Measurements from ENCODE around the gene SPOCK1. TPM values are rescaled to one million over a fixed set of nuclear protein-coding genes. Genes with fewer than 3 reads are reported as not detected.

Gene SPOCK1
- total RNA-seq, 1 donor = 54.8 TPM

DNA sequence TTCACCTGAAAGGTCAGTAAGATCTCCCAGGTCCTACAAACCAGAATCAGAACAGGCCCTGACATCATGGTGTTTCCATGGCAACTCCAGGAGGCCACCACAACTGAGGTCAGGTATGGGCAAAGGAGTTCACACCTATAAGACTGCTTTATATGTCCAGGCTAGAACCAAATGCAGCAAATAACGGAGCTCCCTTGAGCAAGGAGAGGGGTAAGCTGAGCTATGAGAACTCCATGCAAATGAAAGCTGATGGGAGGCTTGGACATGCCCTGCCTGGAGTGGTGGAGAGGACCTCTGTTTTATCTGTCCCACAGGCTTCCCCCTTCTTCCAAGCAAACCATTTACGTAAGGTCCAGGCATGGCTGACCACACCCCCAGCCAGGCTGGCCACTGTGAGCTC lies 207.7 kb downstream of the SPOCK1 start:
- TF ChIP-seq, protein P1, sequence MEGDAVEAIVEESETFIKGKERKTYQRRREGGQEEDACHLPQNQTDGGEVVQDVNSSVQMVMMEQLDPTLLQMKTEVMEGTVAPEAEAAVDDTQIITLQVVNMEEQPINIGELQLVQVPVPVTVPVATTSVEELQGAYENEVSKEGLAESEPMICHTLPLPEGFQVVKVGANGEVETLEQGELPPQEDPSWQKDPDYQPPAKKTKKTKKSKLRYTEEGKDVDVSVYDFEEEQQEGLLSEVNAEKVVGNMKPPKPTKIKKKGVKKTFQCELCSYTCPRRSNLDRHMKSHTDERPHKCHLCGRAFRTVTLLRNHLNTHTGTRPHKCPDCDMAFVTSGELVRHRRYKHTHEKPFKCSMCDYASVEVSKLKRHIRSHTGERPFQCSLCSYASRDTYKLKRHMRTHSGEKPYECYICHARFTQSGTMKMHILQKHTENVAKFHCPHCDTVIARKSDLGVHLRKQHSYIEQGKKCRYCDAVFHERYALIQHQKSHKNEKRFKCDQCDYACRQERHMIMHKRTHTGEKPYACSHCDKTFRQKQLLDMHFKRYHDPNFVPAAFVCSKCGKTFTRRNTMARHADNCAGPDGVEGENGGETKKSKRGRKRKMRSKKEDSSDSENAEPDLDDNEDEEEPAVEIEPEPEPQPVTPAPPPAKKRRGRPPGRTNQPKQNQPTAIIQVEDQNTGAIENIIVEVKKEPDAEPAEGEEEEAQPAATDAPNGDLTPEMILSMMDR (IDR thresholded peaks at IDR 0.05; ENCODE audit: insufficient read depth, low read depth, low read length) = no peak

DNA sequence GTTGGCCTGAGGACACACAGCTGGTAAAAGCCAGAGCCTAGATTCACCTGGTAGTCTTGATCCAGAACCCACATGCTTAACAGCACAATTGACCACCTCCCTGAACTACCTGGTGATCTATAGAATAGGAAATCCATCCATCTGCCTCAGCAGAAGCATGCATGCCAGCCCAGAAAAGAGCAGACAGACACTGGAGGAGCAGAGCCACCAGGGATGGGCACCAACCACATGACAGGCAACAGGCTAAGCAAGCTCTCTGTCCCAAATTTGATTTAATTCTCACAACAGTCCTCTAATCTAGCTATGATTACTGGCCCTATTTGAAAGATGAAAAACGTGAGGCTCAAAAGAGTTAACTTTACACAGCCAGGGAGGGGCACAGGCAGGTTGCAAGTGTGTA lies 208.1 kb downstream of the SPOCK1 start:
- DNase-seq (ENCODE audit: low read depth) = no peak
- H3K4me3 ChIP-seq (ENCODE audit: low read depth, low read length) = no peak overlapping the region
- TF ChIP-seq, protein P1 (IDR thresholded peaks at IDR 0.05; ENCODE audit: insufficient read depth, low read depth, low read length) = no peak

More for the DNA sequence above, 207.7 kb downstream of the SPOCK1 start:
- DNase-seq (ENCODE audit: low read depth) = no peak
- no peak overlapping the region for H3K4me3 ChIP-seq (ENCODE audit: low read depth, low read length)

DNA sequence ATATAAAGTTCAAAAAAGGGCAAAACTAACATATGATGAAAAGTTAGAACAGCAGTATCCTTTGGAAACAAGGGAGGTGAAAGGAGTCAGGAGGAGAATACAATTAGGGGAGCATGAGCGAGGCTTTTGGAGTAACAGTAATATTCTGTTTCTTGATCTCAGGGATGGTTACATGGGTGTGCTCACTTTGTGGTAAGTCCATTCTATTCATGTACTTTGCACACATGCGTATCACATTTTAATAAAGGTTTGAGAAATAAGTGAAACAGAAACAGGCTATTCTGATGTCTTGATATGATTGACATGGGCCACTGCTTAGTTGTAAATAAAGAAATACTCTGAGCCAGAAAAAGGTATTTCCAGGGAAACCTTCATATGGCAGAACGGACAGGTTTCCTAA lies 208.8 kb downstream of the SPOCK1 start:
- TF ChIP-seq, protein P1 (IDR thresholded peaks at IDR 0.05; ENCODE audit: insufficient read depth, low read depth, low read length) = no peak
- no peak for DNase-seq (ENCODE audit: low read depth)
- H3K4me3 ChIP-seq (ENCODE audit: low read depth, low read length) = no peak overlapping the region

DNA sequence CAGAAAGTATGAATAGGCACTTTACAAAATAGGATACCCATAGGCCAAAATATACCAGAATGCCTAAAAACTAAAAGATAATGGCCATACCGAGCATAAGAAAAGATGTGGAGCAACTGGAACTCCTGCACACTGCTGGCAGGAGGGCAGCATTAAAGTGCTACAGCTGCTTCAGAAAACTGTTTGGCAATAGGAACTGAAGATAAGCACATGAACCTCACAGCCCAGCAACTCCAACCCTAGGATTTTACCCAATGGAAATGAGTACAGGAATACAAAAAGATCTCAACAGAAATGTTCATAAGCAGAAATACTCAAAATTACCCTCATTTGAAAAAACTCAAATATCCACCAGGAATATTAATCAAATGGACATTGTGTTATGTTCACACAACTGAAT lies 209.3 kb downstream of the SPOCK1 start:
- TF ChIP-seq, protein P1 (IDR thresholded peaks at IDR 0.05; ENCODE audit: insufficient read depth, low read depth, low read length) = no peak
- no peak for DNase-seq (ENCODE audit: low read depth)

DNA sequence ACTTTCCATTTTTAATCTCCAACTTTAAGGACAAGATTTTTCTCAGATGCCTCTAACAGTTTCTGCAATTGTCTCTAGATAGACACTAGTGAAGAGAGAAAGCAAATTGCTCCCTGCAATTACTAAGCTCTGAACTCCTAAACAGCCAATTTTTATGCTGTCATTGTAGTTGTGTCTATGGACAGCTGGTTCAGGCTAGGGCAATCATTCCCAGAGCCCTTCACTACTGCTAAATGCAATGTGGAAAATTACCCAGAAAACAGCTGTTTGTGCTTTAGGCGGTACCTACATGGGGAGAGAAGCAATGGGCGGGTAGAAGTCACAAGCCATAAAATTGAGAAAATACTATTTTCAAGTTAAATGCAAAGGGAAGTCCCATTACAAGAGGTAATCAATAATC lies 211.6 kb downstream of the SPOCK1 start:
- TF ChIP-seq, protein P1 (IDR thresholded peaks at IDR 0.05; ENCODE audit: insufficient read depth, low read depth, low read length) = no peak
- DNase-seq (ENCODE audit: low read depth) = no peak
- no peak overlapping the region for H3K4me3 ChIP-seq (ENCODE audit: low read depth, low read length)

More for the DNA sequence above, 209.3 kb downstream of the SPOCK1 start:
- H3K4me3 ChIP-seq (ENCODE audit: low read depth, low read length) = no peak overlapping the region

DNA sequence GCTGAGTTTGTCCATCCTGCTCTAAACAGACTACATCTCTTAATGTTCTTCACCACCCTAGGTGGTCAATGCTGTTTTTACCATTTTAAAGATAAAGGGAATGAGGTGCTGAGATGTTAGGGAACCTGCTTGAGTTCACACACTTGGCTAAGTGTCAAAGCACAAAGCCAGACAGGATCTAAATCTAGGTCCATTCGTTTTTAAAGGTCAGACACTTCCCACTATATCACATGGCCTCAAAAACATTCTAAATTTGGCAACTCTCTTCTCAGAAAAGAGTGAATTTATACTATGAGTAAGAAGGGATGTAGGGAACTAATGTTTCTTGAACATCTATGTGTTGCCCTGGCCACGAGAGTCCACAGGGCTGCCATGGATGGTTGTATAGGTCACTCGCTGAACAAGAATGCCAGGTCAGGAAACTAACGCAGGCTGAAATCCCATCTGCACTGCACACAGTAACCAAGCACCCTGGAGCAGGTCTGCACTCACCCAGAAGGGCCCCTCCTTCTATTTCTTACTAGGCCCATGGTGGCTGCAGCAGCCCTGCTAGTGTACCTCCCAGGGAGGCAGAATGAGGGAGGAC lies 213.0 kb downstream of the SPOCK1 start:
- TF ChIP-seq, protein P1 (IDR thresholded peaks at IDR 0.05; ENCODE audit: insufficient read depth, low read depth, low read length) = no peak
- DNase-seq (ENCODE audit: low read depth) = peak; percentile 16
- no peak overlapping the region for H3K4me3 ChIP-seq (ENCODE audit: low read depth, low read length)

DNA sequence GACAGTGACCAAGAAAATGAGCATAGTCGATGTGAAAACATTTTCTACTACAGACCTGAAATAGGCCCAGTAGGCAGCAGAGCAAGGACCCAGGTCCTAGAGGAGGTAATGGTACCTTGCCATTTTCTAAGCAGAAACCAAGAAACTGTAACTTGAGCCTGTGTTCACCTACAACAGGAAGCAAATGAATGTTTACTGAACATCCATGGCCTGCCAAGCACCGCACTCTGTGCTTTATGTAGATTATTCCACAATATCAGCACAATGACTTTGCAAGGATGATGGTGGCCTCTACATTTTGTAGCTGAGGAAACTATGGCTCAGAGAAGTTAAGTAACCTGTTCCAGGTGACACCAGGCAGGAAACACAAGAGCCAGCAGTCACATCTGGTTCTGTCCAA lies 215.3 kb downstream of the SPOCK1 start:
- no peak overlapping the region for H3K4me3 ChIP-seq (ENCODE audit: low read depth, low read length)

More for the DNA sequence above, 215.3 kb downstream of the SPOCK1 start:
- TF ChIP-seq, protein P1 (IDR thresholded peaks at IDR 0.05; ENCODE audit: insufficient read depth, low read depth, low read length) = no peak
- no peak for DNase-seq (ENCODE audit: low read depth)

Measured in fibroblast of villous mesenchyme (primary cell).